IMR-90 (cell line): ENCODE data around the gene MTOR. TPM values are rescaled to one million over a fixed set of nuclear protein-coding genes. Genes with fewer than 3 reads are reported as not detected.

Source experiments
- ATAC-seq: fragments of 200-7000 bp; cut with Tn5 transposase; 2 replicates; pipeline ENCODE4 v1.9.1; 2020; ENCODE audit warnings: low read depth, mild to moderate bottlenecking, moderate library complexity
- BruUV-seq: library from RNA; stranded (reverse); fragments of 400-500 nt; replicated peaks from 2 replicates; lab custom pipeline; 2021; lab: Mats Ljungman, UMichigan
- CTCF ChIA-PET: fragments of 300-600 bp; formaldehyde crosslinking; extraction: SDS; loops from one replicate; lab custom pipeline; 2021; ENCODE audit warnings: antibody characterized with exemption; lab: Yijun Ruan, JAX
- POLR2A ChIA-PET: fragments of 300-600 bp; sonication (Branson Sonifier 250); formaldehyde crosslinking; loops from one replicate; lab custom pipeline; 2022; ENCODE audit warnings: antibody characterized with exemption; ENCODE audit not compliant: unreplicated experiment; lab: Charles Lee
- DNase-seq: peaks from one replicate; pipeline ENCODE4 v3.0.0; 2013
- H2AFZ ChIP-seq: replicated peaks from 2 replicates; pipeline ENCODE3; 2013; ENCODE audit warnings: low read length, mild to moderate bottlenecking; ENCODE audit not compliant: poor library complexity
- H2AK5ac ChIP-seq: 2 replicates; pipeline ENCODE4 v1.6.1; 2013; ENCODE audit warnings: low read depth, low read length, inconsistent platforms
- H2AK9ac ChIP-seq: replicated peaks from 2 replicates; pipeline ENCODE3; 2013; ENCODE audit warnings: mild to moderate bottlenecking, low read depth, low read length, moderate library complexity; ENCODE audit not compliant: poor library complexity
- H2BK120ac ChIP-seq: 2 replicates; pipeline ENCODE4 v1.6.1; 2013; ENCODE audit warnings: low read depth, low read length, inconsistent platforms
- H2BK15ac ChIP-seq: 3 replicates; pipeline ENCODE4 v1.6.1; 2013; ENCODE audit warnings: low read depth, low read length, inconsistent platforms
- H2BK20ac ChIP-seq: 2 replicates; pipeline ENCODE4 v1.6.1; 2013; ENCODE audit warnings: low read depth, mild to moderate bottlenecking, inconsistent platforms, low read length, moderate library complexity
- H2BK5ac ChIP-seq: 2 replicates; pipeline ENCODE4 v1.6.1; 2013; ENCODE audit warnings: mild to moderate bottlenecking, low read depth, low read length, inconsistent platforms; ENCODE audit not compliant: poor library complexity, severe bottlenecking
- H3K14ac ChIP-seq: replicated peaks from 2 replicates; pipeline ENCODE4 v1.6.1; 2013; ENCODE audit warnings: low read depth, low read length, inconsistent platforms
- H3K18ac ChIP-seq: 2 replicates; pipeline ENCODE4 v1.6.1; 2013; ENCODE audit warnings: low read depth, low read length, control low read depth
- H3K23ac ChIP-seq: 2 replicates; pipeline ENCODE4 v1.6.1; 2013; ENCODE audit warnings: low read depth, low read length, inconsistent platforms
- H3K27ac ChIP-seq: 2 replicates; pipeline ENCODE4 v1.5.1; 2013; ENCODE audit warnings: mild to moderate bottlenecking, control low read depth, low read length; ENCODE audit not compliant: insufficient read depth
- H3K27me3 ChIP-seq: 2 replicates; pipeline ENCODE4 v1.6.1; 2013; ENCODE audit warnings: low read length; ENCODE audit not compliant: control insufficient read depth, insufficient read depth
- H3K36me3 ChIP-seq: 2 replicates; pipeline ENCODE4 v1.6.1; 2013; ENCODE audit warnings: low read length, mixed read lengths; ENCODE audit not compliant: control insufficient read depth, insufficient read depth
- H3K4ac ChIP-seq: 2 replicates; pipeline ENCODE4 v1.6.1; 2013; ENCODE audit warnings: low read depth, low read length, inconsistent platforms
- H3K4me1 ChIP-seq: 2 replicates; pipeline ENCODE4 v1.6.1; 2013; ENCODE audit warnings: low read length, mixed read lengths; ENCODE audit not compliant: control insufficient read depth, insufficient read depth
- H3K4me2 ChIP-seq: 2 replicates; pipeline ENCODE4 v1.6.1; 2013; ENCODE audit warnings: low read depth, mild to moderate bottlenecking, control low read depth, low read length, moderate library complexity
- H3K4me3 ChIP-seq: 2 replicates; pipeline ENCODE4 v1.5.1; 2013; ENCODE audit warnings: low read depth, mild to moderate bottlenecking, control low read depth, low read length, moderate library complexity; ENCODE audit not compliant: insufficient read depth
- H3K56ac ChIP-seq: 2 replicates; pipeline ENCODE4 v1.6.1; 2013; ENCODE audit warnings: low read length, inconsistent platforms; ENCODE audit not compliant: insufficient read depth; ENCODE audit errors: extremely low read depth
- H3K79me1 ChIP-seq, 2 experiments: 2 replicates each; pipeline ENCODE4 v1.6.1; 2013; ENCODE audit warnings: low read length in 2 of 2, inconsistent platforms in 1 of 2, low read depth in 1 of 2
- H3K9ac ChIP-seq: 2 replicates; pipeline ENCODE4 v1.6.1; 2013; ENCODE audit warnings: low read depth, low read length, control low read depth
- H3K9me1 ChIP-seq: 2 replicates; pipeline ENCODE4 v1.6.1; 2013; ENCODE audit warnings: low read length, inconsistent platforms; ENCODE audit not compliant: insufficient read depth
- H3K9me3 ChIP-seq: 2 replicates; pipeline ENCODE4 v1.6.1; 2013; ENCODE audit warnings: low read length; ENCODE audit not compliant: control insufficient read depth, insufficient read depth
- H4K20me1 ChIP-seq: 2 replicates; pipeline ENCODE4 v1.6.1; 2013; ENCODE audit warnings: low read length, inconsistent platforms; ENCODE audit not compliant: insufficient read depth
- H4K5ac ChIP-seq: 2 replicates; pipeline ENCODE4 v1.6.1; 2013; ENCODE audit warnings: mild to moderate bottlenecking, low read depth, low read length, control low read depth
- H4K8ac ChIP-seq, 2 experiments: 2 replicates each; pipeline ENCODE4 v1.6.1; 2013; ENCODE audit warnings: low read depth in 2 of 2, low read length in 2 of 2, control low read depth in 1 of 2, inconsistent platforms in 1 of 2
- H4K91ac ChIP-seq: 2 replicates; pipeline ENCODE4 v1.6.1; 2013; ENCODE audit warnings: low read depth, low read length, inconsistent platforms; ENCODE audit not compliant: insufficient read depth
- CTCF ChIP-seq: conservative IDR thresholded peaks from 2 replicates; pipeline ENCODE4 v1.5.1; 2012; ENCODE audit warnings: mild to moderate bottlenecking, low read depth, low read length, improper control_type of control experiment
- FOS ChIP-seq: fragments of 150-350 bp; IDR thresholded peaks from 2 replicates; pipeline ENCODE4 v1.6.1; 2016; ENCODE audit warnings: low read depth, low read length
- SMC3 ChIP-seq: fragments of 150-350 bp; IDR thresholded peaks from 2 replicates; pipeline ENCODE4 v1.6.1; 2016; ENCODE audit warnings: low read depth, mild to moderate bottlenecking, antibody characterized with exemption, low read length, moderate library complexity
- USF2 ChIP-seq: fragments of 150-350 bp; IDR thresholded peaks from 2 replicates; pipeline ENCODE4 v1.6.1; 2017; ENCODE audit warnings: mild to moderate bottlenecking, antibody characterized with exemption, low read length, low read depth
- dilution Hi-C: fragments of 300-500 bp; cut with HindIII; formaldehyde crosslinking; loops from one replicate; pipeline ENCODE4 v1.14.3; 2018; ENCODE audit warnings: low sequenced_read_pairs; ENCODE audit not compliant: unreplicated experiment
- in situ Hi-C: fragments of 300-500 bp; cut with MboI; formaldehyde crosslinking; loops from 3 replicates; pipeline ENCODE4 v1.14.3; 2019; ENCODE audit warnings: low sequenced_read_pairs, inconsistent platforms, mixed read lengths
- intact Hi-C: fragments of 100-400 bp; cut with micrococcal nuclease; formaldehyde crosslinking; loops from 2 replicates; pipeline ENCODE4 v1.10.0; 2022
- polyA plus RNA-seq, 3 experiments: library from polyadenylated mRNA; depleted of rRNA; stranded (reverse); fragments of >200 nt; gene quantifications; 2 replicates each; pipeline ENCODE4 v1.2.3, GENCODE V29; 2012; ENCODE audit warnings: low replicate concordance in 1 of 3
- total RNA-seq: library from RNA; depleted of rRNA; stranded (reverse); fragments of >200 nt; gene quantifications from 2 replicates; pipeline ENCODE4 v1.2.3, GENCODE V29; 2012

Gene MTOR
- total and polyA plus RNA-seq, 2 of the 4 experiments (the other 2 are of a cell fraction), result 19.2 to 36.7 TPM

GRCh38 chr1:11180342-11180744, 82.0 kb downstream of the MTOR start:
- peak; percentile 52 for ATAC-seq

More at GRCh38 chr1:11180342-11180744, 82.0 kb downstream of the MTOR start:
- H3K79me1 ChIP-seq, result peaks cover under 1 to 8% of the 10 kb centered on the region in 2 experiments
- no peak overlapping the region for H3K23ac ChIP-seq
- H2BK20ac ChIP-seq, result no peak overlapping the region
- no peak overlapping the region for H3K4me2 ChIP-seq
- no peak overlapping the region for H3K4ac ChIP-seq
- no peak overlapping the region for H2AK5ac ChIP-seq
- no peak overlapping the region for H3K4me3 ChIP-seq
- no peak overlapping the region for H2AFZ ChIP-seq
- intact Hi-C loops, result no loop called here
- CTCF ChIA-PET, result interaction anchor here (0.7 to 1.7 kb wide), 2 partner anchors 82 to 143 kb away, joined by 5 to 7 read pairs; no protein-coding TSS in a partner anchor
- peaks cover 18% of the 10 kb centered on the region for H3K9me1 ChIP-seq
- H3K14ac ChIP-seq, result 0 out of 2 replicates have a peak overlapping the region, but pooled peaks have one; percentile 6
- POLR2A ChIA-PET, result no interaction called here
- no peaks in the 10 kb centered on the region for H3K9me3 ChIP-seq
- no peak overlapping the region for H4K91ac ChIP-seq
- TF ChIP-seq SMC3, result no peak
- peak; percentile 29; the same call in 1 of the 2 replicates for TF ChIP-seq USF2
- no peak for TF ChIP-seq CTCF
- TF ChIP-seq FOS, result no peak
- peaks cover 17% of the 10 kb centered on the region for H3K4me1 ChIP-seq
- in situ Hi-C loops, result no loop called here
- BruUV-seq, result no TSS peak
- no peak overlapping the region for H3K18ac ChIP-seq
- H3K9ac ChIP-seq, result no peak overlapping the region
- peak; percentile 49 for DNase-seq
- dilution Hi-C loops, result no loop called here
- no peak overlapping the region for H2BK5ac ChIP-seq
- H3K56ac ChIP-seq, result no peak overlapping the region
- H3K36me3 ChIP-seq, result peaks cover 4% of the 10 kb centered on the region; the same call in 1 of the 2 replicates
- no peak overlapping the region for H4K5ac ChIP-seq
- H3K27ac ChIP-seq, result no peak overlapping the region
- H4K8ac ChIP-seq, result no peak overlapping the region
- no peak overlapping the region for H2AK9ac ChIP-seq
- no peak overlapping the region for H2BK120ac ChIP-seq
- no peaks in the 10 kb centered on the region for H3K27me3 ChIP-seq
- no peaks in the 10 kb centered on the region for H4K20me1 ChIP-seq
- H2BK15ac ChIP-seq, result no peak overlapping the region
